ENCODE results near the gene CELF5. TPM values are rescaled to one million over a fixed set of nuclear protein-coding genes. Genes with fewer than 3 reads are reported as not detected.

Gene CELF5
- total RNA-seq, 2 experiments from 2014 or later = 0.13 to 0.21 TPM

DNA sequence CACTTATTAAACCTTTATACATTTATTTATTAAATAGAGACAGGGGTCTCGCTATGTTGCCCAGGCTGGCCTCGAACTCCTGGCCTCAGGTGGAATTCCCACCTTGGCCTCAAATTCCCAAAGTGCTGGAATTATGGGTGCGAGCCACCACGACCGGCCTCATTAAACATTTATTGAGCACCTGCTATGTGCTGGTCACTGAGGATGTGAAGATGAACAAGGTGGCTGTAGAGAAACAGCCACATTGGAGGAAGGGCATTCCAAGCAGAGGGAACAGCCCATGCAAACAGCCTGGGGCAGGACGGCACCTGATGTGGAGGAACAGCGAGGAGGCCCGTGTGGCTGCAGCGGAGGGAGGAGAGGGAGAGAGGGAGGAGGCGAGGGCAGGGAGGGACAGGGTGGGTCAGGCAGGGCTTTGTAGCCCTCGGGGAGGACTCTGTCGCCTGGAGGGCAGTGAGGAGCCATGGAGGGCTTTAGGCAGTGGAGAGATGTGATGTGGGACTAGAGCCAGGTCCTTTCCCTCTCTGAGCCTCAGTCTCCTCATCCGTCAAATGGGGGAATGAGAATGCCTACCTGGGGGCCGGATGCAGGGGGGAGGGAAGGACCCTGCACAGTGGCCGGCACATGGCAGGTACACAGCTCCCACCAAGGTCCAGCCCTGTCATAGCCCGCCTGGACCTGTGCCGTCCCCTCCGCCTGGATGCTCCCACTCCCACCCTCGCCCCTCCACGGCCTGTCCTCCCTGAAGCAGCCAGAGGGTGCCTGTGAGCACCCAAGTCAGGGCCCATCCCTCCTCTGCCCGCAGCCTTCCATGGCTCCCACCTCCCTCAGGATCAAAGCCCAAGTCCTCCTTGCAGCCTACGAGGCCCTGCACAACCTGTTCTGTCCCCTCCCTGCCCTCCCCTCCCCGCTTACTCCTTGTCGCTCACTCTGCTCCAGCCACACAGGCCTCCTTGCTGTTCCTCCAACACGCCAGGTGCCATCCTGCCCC lies 120.4 kb downstream of the CELF5 start:
- POLR2A ChIA-PET = no interaction called here
- CTCF ChIA-PET = interaction anchor here (0.6 kb wide), 1 partner anchor 759 kb away, joined by 3 read pairs; no protein-coding TSS in a partner anchor

- CTCF ChIA-PET = no interaction called here
- POLR2A ChIA-PET = no interaction called here
These were observed 121.5 kb downstream of the CELF5 start for GRCh38 chr19:3345850-3346460.

Other genes with a start within 250 kb of the CELF5 start
- 1 to 10 TPM; 1.3 to 1.6 TPM for gene TLE6, start 247.1 kb upstream of the CELF5 start, total RNA-seq
- gene TLE2, start 195.4 kb upstream of the CELF5 start, total RNA-seq = 1 to 10 TPM; 3.1 to 3.8 TPM
- gene TLE5, start 162.2 kb upstream of the CELF5 start, total RNA-seq = 100 to 1,000 TPM; 278 to 282 TPM
- 1 to 10 TPM; 5.2 to 5.7 TPM for gene GNA11, start 130.3 kb upstream of the CELF5 start, total RNA-seq
- 1 to 10 TPM; 2.9 to 3.2 TPM for gene GNA15, start 88.6 kb upstream of the CELF5 start, total RNA-seq
- 10 to 100 TPM; 44.4 to 45.6 TPM for gene S1PR4, start 45.9 kb upstream of the CELF5 start, total RNA-seq
- 100 to 1,000 TPM; 102 to 106 TPM for gene NCLN, start 38.7 kb upstream of the CELF5 start, total RNA-seq
- 10 to 100 TPM; 17.7 to 19.3 TPM for gene NFIC, start 141.9 kb downstream of the CELF5 start, total RNA-seq